Sciatic nerve (tissue), 2 donors: Measurements from ENCODE around the gene PPIL1. TPM values are rescaled to one million over a fixed set of nuclear protein-coding genes. Genes with fewer than 3 reads are reported as not detected.

Source experiments
- ATAC-seq: fragments of 200-7000 bp; cut with Tn5 transposase; one replicate; pipeline ENCODE4 v1.9.1; 2020; ENCODE audit warnings: mild to moderate bottlenecking, moderate library complexity
- DNase-seq: peaks from one replicate; pipeline ENCODE4 v3.0.0-alpha.2; 2020; ENCODE audit warnings: low spot score
- intact Hi-C: fragments of 100-400 bp; cut with DNase I; formaldehyde crosslinking; loops from one replicate; pipeline ENCODE4 v1.14.2; 2022
- total RNA-seq: library from RNA; stranded (reverse); fragmentation: NEBNext Ultra II Directional; extraction: Animal tissue kit (Norgen Biotek cat#: 25700); gene quantifications from one replicate; pipeline ENCODE4 v1.2.1, GENCODE V29; 2021
- donor health status: DM: no; HTN: no; CAD: no.
- donor health status: DM: no; HTN: no; CAD: no.

Gene PPIL1
- total RNA-seq, 1 donor from 2014 or later = 12.7 TPM

- ATAC-seq = peak; percentile 62
- intact Hi-C loops = no loop called here
- DNase-seq = no peak
Measured at GRCh38 chr6:36840432-36841403, 33.9 kb downstream of the PPIL1 start.

GRCh38 chr6:36839749-36840431, 34.7 kb downstream of the PPIL1 start:
- peak; percentile 65 for ATAC-seq
- intact Hi-C loops = no loop called here
- peak; percentile 66 for DNase-seq

GRCh38 chr6:36838896-36839748, 35.5 kb downstream of the PPIL1 start, which contains the start of gene CPNE5:
Gene CPNE5, minus strand, starts transcription at chr6:36839444. Its CDS starts 67 bp downstream, at chr6:36839377.
- DNase-seq (peak; percentile 61), ATAC-seq (peak; percentile 13)
- intact Hi-C loops = no loop called here

GRCh38 chr6:36837686-36838085, 36.9 kb downstream of the PPIL1 start:
- intact Hi-C loops = no loop called here
- DNase-seq = no peak
- no peak for ATAC-seq

GRCh38 chr6:36837022-36837339, 37.6 kb downstream of the PPIL1 start:
- intact Hi-C loops = no loop called here
- no peak for DNase-seq
- no peak for ATAC-seq

- intact Hi-C loops = no loop called here
- DNase-seq = no peak
Measured at GRCh38 chr6:36836111-36837021, 38.2 kb downstream of the PPIL1 start.

GRCh38 chr6:36834576-36835341, 39.8 kb downstream of the PPIL1 start:
- ATAC-seq = no peak
- intact Hi-C loops = no loop called here
- DNase-seq = no peak

More at GRCh38 chr6:36836111-36837021, 38.2 kb downstream of the PPIL1 start:
- ATAC-seq = no peak

- intact Hi-C loops = no loop called here
- ATAC-seq = no peak
- no peak for DNase-seq
Measured at GRCh38 chr6:36833182-36833789, 41.3 kb downstream of the PPIL1 start.

GRCh38 chr6:36832313-36832712, 42.3 kb downstream of the PPIL1 start:
- no peak for DNase-seq
- intact Hi-C loops = no loop called here
- ATAC-seq = no peak

- intact Hi-C loops = no loop called here
- ATAC-seq = no peak
- DNase-seq = no peak
Measured at GRCh38 chr6:36830577-36830976, 44.0 kb downstream of the PPIL1 start.

GRCh38 chr6:36829919-36830544, 44.6 kb downstream of the PPIL1 start:
- ATAC-seq (peak; percentile 67), DNase-seq (no peak)
- intact Hi-C loops = no loop called here

GRCh38 chr6:36827261-36828079, 47.1 kb downstream of the PPIL1 start:
- no peak for DNase-seq
- intact Hi-C loops = no loop called here
- peak; percentile 51 for ATAC-seq

- no peak for ATAC-seq
- intact Hi-C loops = no loop called here
- DNase-seq = no peak
Measured at GRCh38 chr6:36826520-36827227, 47.9 kb downstream of the PPIL1 start.

- intact Hi-C loops = no loop called here
- no peak for ATAC-seq
Measured at GRCh38 chr6:36825994-36826393, 48.6 kb downstream of the PPIL1 start.

GRCh38 chr6:36825452-36825851, 49.2 kb downstream of the PPIL1 start:
- no peak for DNase-seq
- ATAC-seq = no peak
- intact Hi-C loops = no loop called here

More at GRCh38 chr6:36825994-36826393, 48.6 kb downstream of the PPIL1 start:
- no peak for DNase-seq
